Stimulated activated CD4-positive, alpha-beta T cell treated with anti-CD3 and anti-CD28 coated beads, Interleukin-15, amount 100 ng/mL, for 1 hour (primary cell): ENCODE results near the gene MAP2K5.

Source experiments
- DNase-seq, 2 donors: peaks; one replicate each; pipeline ENCODE4 v3.0.0-alpha.2; 2020; ENCODE audit warnings: low read depth in 1 of 2, low spot score in 1 of 2

Gene MAP2K5

GRCh38 chr15:67852418-67852817, 309.9 kb downstream of the MAP2K5 start:
- no peak for DNase-seq

GRCh38 chr15:67853454-67853853, 311.0 kb downstream of the MAP2K5 start:
- no peak for DNase-seq

GRCh38 chr15:67854358-67854757, 311.9 kb downstream of the MAP2K5 start:
- no peak for DNase-seq

DNA sequence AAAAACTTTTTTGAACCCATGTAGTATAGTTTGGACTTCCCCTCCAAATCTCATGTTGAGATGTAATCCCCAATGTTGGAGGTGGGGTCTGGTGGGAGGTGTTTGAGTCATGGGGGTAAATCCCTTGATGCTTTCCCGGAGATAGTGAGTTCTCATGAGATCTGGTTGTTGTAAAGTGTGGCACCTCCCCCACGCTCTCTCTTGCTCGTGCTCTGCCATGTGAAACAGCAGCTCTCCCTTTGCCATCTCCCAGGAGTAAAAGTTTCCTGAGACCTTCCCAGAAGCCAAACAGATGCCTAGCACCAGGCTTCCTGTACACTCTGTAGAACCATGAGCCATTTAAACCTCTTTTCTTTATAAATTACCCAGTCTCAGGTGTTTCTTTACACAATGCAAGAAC, 313.3 kb downstream of the MAP2K5 start:
- no peak for DNase-seq
